ENCODE results near the gene VANGL2.

The VANGL2 gene

GRCh38 chr1:160400223-160400645, at the start of gene VANGL2:
VANGL2 (plus strand) TSS chr1:160400564; CDS start chr1:160415838, 15,274 bp downstream.
- DNase-seq: peak; percentile 39 to 48

- no peak for DNase-seq
These were observed 48.7 kb upstream of the VANGL2 start for GRCh38 chr1:160351629-160352028.

- no peak for DNase-seq
These were observed 47.8 kb upstream of the VANGL2 start for GRCh38 chr1:160352555-160352954.

GRCh38 chr1:160353223-160353622, 47.1 kb upstream of the VANGL2 start:
- no peak for DNase-seq

GRCh38 chr1:160354388-160354985, 45.9 kb upstream of the VANGL2 start:
- DNase-seq: peak in 1 of 2 donors; percentile 17

GRCh38 chr1:160357286-160358002, 42.9 kb upstream of the VANGL2 start:
- DNase-seq: no peak

- DNase-seq: no peak
These were observed 42.3 kb upstream of the VANGL2 start for GRCh38 chr1:160358073-160358472.

- DNase-seq: no peak
These were observed 40.7 kb upstream of the VANGL2 start for GRCh38 chr1:160359559-160360226.

- DNase-seq: no peak
These were observed 40.1 kb upstream of the VANGL2 start for GRCh38 chr1:160360227-160360695.

GRCh38 chr1:160361199-160361598, 39.2 kb upstream of the VANGL2 start:
- no peak for DNase-seq

GRCh38 chr1:160361814-160362167, 38.6 kb upstream of the VANGL2 start:
- no peak for DNase-seq

- no peak for DNase-seq
These were observed 38.0 kb upstream of the VANGL2 start for GRCh38 chr1:160362168-160362957.

- no peak for DNase-seq
These were observed 37.4 kb upstream of the VANGL2 start for GRCh38 chr1:160363010-160363409.

- DNase-seq: no peak
These were observed 36.2 kb upstream of the VANGL2 start for GRCh38 chr1:160363951-160364735.

- no peak for DNase-seq
These were observed 35.0 kb upstream of the VANGL2 start for GRCh38 chr1:160365325-160365724.

- DNase-seq: no peak
These were observed 33.4 kb upstream of the VANGL2 start, which contains the start of gene NHLH1 for GRCh38 chr1:160366731-160367515. NHLH1 (plus strand) TSS chr1:160367071; CDS start chr1:160370732, 3,661 bp downstream.

- no peak for DNase-seq
These were observed 32.9 kb upstream of the VANGL2 start for GRCh38 chr1:160367516-160367900.

GRCh38 chr1:160367934-160368923, 32.1 kb upstream of the VANGL2 start:
- no peak for DNase-seq

- no peak for DNase-seq
These were observed 31.3 kb upstream of the VANGL2 start for GRCh38 chr1:160369087-160369486.
